Trophoblast cell (in vitro differentiated cells and primary cell): ENCODE results near the gene TRPM6.

ENCODE experiments used
- DNase-seq, 2 donors: peaks; one replicate each; pipeline ENCODE4 v3.0.0-alpha.2; 2016
- H2AFZ ChIP-seq: 2 replicates; pipeline ENCODE4 v1.6.1; 2013; ENCODE audit warnings: low read length, moderate library complexity, mild to moderate bottlenecking; ENCODE audit not compliant: insufficient read depth, poor library complexity
- H2AK5ac ChIP-seq: 2 replicates; pipeline ENCODE4 v1.6.1; 2013; ENCODE audit warnings: mild to moderate bottlenecking, low read length
- H2BK120ac ChIP-seq: 2 replicates; pipeline ENCODE4 v1.6.1; 2013; ENCODE audit warnings: low read length, mild to moderate bottlenecking, moderate library complexity; ENCODE audit not compliant: insufficient read depth, poor library complexity
- H2BK12ac ChIP-seq: 2 replicates; pipeline ENCODE4 v1.6.1; 2013; ENCODE audit warnings: mild to moderate bottlenecking, low read length, moderate library complexity
- H2BK5ac ChIP-seq: 2 replicates; pipeline ENCODE4 v1.6.1; 2013; ENCODE audit warnings: low read length, low read depth, moderate library complexity, mild to moderate bottlenecking; ENCODE audit not compliant: poor library complexity
- H3K14ac ChIP-seq: 2 replicates; pipeline ENCODE4 v1.6.1; 2013; ENCODE audit warnings: mild to moderate bottlenecking, low read length
- H3K18ac ChIP-seq: 2 replicates; pipeline ENCODE4 v1.6.1; 2013; ENCODE audit warnings: mild to moderate bottlenecking, low read length
- H3K23ac ChIP-seq: 2 replicates; pipeline ENCODE4 v1.6.1; 2013; ENCODE audit warnings: low read length
- H3K27ac ChIP-seq: 2 replicates; pipeline ENCODE4 v1.5.1; 2013; ENCODE audit warnings: low read depth, mild to moderate bottlenecking, inconsistent platforms, low read length, moderate library complexity
- H3K27me3 ChIP-seq: 2 replicates; pipeline ENCODE4 v1.6.1; 2013; ENCODE audit warnings: inconsistent platforms, mild to moderate bottlenecking, low read length, moderate library complexity; ENCODE audit not compliant: insufficient read depth
- H3K36me3 ChIP-seq, 2 experiments: 1 replicate in 1 of 2; 2 replicates in 1 of 2; pipeline ENCODE4 v1.6.1; 2013; ENCODE audit warnings: low read length in 2 of 2, mild to moderate bottlenecking in 2 of 2, moderate library complexity in 1 of 2; ENCODE audit not compliant: insufficient read depth in 2 of 2, control insufficient read depth in 1 of 2
- H3K4ac ChIP-seq: 2 replicates; pipeline ENCODE4 v1.6.1; 2013; ENCODE audit warnings: low read depth, mild to moderate bottlenecking, low read length, moderate library complexity
- H3K4me1 ChIP-seq, 2 experiments: 1 replicate in 1 of 2; 2 replicates in 1 of 2; pipeline ENCODE4 v1.6.1; 2013; ENCODE audit warnings: low read length in 2 of 2, mild to moderate bottlenecking in 2 of 2, moderate library complexity in 1 of 2; ENCODE audit not compliant: insufficient read depth in 2 of 2, control insufficient read depth in 1 of 2
- H3K4me2 ChIP-seq: 2 replicates; pipeline ENCODE4 v1.6.1; 2013; ENCODE audit warnings: inconsistent platforms, mild to moderate bottlenecking, low read length, moderate library complexity
- H3K4me3 ChIP-seq: 2 replicates; pipeline ENCODE4 v1.5.1; 2013; ENCODE audit warnings: mild to moderate bottlenecking, low read depth, low read length, inconsistent platforms
- H3K79me1 ChIP-seq: one replicate; pipeline ENCODE4 v1.6.1; 2013; ENCODE audit warnings: low read length
- H3K79me2 ChIP-seq: 2 replicates; pipeline ENCODE4 v1.6.1; 2013; ENCODE audit warnings: low read length, mild to moderate bottlenecking; ENCODE audit not compliant: control insufficient read depth, insufficient read depth, poor library complexity
- H3K9ac ChIP-seq: 2 replicates; pipeline ENCODE4 v1.6.1; 2013; ENCODE audit warnings: mild to moderate bottlenecking, low read length
- H3K9me3 ChIP-seq: 2 replicates; pipeline ENCODE4 v1.6.1; 2013; ENCODE audit warnings: low read depth, mild to moderate bottlenecking, control low read depth, inconsistent platforms, low read length; ENCODE audit not compliant: insufficient read depth
- H4K12ac ChIP-seq: 2 replicates; pipeline ENCODE4 v1.6.1; 2013; ENCODE audit warnings: low read depth, mild to moderate bottlenecking, low read length, moderate library complexity
- H4K8ac ChIP-seq: 2 replicates; pipeline ENCODE4 v1.6.1; 2013; ENCODE audit warnings: low read depth, mild to moderate bottlenecking, low read length, moderate library complexity
- H4K91ac ChIP-seq: one replicate; pipeline ENCODE4 v1.6.1; 2013; ENCODE audit warnings: low read depth, mild to moderate bottlenecking, low read length, moderate library complexity
- WGBS: extraction: QIAGEN DNeasy Blood & Tissue Kit; methylation state at CpG from one replicate; pipeline ENCODE4 v1.1.7; 2013; ENCODE audit warnings: missing lambda C conversion rate; ENCODE audit not compliant: insufficient read length, insufficient coverage; ENCODE audit errors: extremely low coverage; 5-methylcytosine and 5-hydroxymethylcytosine counted together

Gene TRPM6

DNA sequence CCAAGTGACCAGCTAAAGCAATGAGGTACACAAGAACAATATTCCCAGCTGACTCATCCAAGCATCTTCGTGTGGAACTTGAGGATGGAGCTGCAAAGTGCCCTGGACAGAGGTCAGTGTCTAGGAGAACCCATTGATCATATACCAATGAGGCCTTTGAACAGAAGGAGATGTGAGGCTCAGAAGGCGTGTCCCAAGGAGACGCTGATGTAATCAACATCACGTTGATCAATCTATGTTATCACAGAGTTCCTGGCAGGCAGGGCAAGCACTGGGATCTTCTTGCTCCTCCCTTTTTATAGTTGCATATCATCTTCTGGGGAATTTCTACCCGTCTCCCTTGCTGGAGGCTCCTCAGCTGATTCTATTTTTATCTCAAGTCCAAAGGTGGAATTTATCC, 163.4 kb downstream of the TRPM6 start:
- Histone ChIP-seq H3K4ac (no peak overlapping the region), H4K91ac (no peak overlapping the region), H3K4me1 (peaks cover 0 to 3% of the 10 kb centered on the region in 2 experiments), H3K14ac (no peak overlapping the region), H4K12ac (no peak overlapping the region), H3K4me3 (no peak overlapping the region), H3K79me1 (no peaks in the 10 kb centered on the region), H3K23ac (no peak overlapping the region), H2BK12ac (no peak overlapping the region), H2BK120ac (no peak overlapping the region), H2AFZ (no peak overlapping the region), H3K27me3 (no peaks in the 10 kb centered on the region), H3K36me3 (no peaks in the 10 kb centered on the region), H3K9me3 (no peaks in the 10 kb centered on the region), H2BK5ac (no peak overlapping the region), H3K18ac (no peak overlapping the region), H4K8ac (no peak overlapping the region), H3K27ac (no peak overlapping the region), H3K4me2 (no peak overlapping the region), H3K79me2 (no peaks in the 10 kb centered on the region), H2AK5ac (no peak overlapping the region), H3K9ac (no peak overlapping the region)
- no CpG with 5 or more reads among the region's 5 CpGs for WGBS
- no peak for DNase-seq

DNA sequence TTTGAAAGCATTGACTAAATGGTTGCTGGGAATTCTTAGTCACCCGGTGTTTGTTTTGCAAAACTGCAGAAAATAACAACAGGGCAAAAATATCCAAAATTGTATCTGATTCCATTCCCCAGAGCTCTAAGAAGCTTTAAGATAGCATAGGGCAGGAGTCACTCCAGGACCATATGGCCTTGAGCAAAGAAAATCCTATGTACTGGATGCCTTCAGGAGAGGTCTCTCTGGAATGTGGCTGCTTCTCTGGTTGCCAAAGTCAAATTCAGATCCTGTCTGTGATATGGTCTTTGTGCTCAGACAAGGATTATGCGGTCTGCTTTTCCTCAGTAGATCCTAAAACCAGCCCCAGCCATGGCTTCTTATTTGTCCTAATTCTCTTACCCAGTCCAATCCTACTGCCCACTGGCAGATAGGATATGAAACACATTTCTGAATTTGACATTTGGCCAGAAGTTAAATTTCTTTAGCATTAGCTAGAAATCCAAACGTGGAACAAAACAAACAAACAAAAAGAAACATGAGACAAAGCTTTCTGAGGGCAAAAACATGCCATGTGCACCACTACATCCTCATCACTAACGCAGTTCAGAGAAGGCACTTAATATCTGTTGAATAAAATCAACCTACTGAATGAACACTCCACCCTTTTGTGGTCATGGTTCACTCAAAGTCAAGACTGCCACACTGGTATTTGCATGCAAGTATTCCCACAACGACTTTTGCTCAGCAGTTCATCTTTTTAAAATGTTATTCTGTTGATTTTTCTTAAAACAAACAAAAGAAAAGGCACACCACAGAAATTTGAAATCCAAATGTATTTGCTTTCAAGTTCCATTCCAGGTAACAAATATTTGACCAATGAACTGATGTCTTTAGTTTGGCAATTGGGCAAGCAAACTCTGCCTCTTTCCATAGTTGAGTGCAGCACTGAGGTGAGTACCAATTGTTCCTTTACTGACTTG, 165.7 kb downstream of the TRPM6 start:
- peak; percentile 84 to 96 for DNase-seq
- Histone ChIP-seq H3K36me3 (no peaks in the 10 kb centered on the region), H3K4me3 (no peak overlapping the region), H3K27me3 (no peaks in the 10 kb centered on the region), H4K8ac (no peak overlapping the region), H3K79me2 (no peaks in the 10 kb centered on the region), H3K18ac (no peak overlapping the region), H3K79me1 (no peaks in the 10 kb centered on the region), H2BK120ac (no peak overlapping the region), H3K9ac (no peak overlapping the region), H3K4ac (no peak overlapping the region), H4K12ac (no peak overlapping the region), H3K9me3 (no peaks in the 10 kb centered on the region), H3K14ac (no peak overlapping the region), H3K4me1 (peaks cover 0 to 3% of the 10 kb centered on the region in 2 experiments), H2BK5ac (no peak overlapping the region), H2BK12ac (no peak overlapping the region), H3K23ac (no peak overlapping the region), H3K4me2 (no peak overlapping the region), H4K91ac (no peak overlapping the region), H2AFZ (no peak overlapping the region), H2AK5ac (no peak overlapping the region), H3K27ac (no peak overlapping the region)
- no CpG with 5 or more reads among the region's 5 CpGs for WGBS

DNA sequence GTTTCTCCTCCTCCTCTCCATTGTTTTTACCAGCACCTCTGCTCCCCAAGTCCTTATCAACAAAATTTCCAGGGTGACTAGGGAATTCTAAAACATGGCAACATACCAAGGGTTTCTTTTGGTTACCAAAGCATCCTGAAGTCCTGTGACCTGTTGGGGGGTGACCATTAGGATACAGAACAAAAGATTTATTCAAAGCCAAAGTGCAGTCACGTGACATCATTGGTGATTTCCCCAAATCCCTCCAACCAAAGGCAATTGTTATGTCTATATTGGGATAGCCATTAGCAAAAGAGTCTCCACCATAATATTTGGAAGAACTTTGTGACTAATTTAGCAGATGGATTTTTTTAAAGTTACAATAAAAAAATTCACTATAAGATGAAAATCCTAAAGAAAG, 168.4 kb downstream of the TRPM6 start:
- Histone ChIP-seq H3K9me3 (no peaks in the 10 kb centered on the region), H3K23ac (no peak overlapping the region), H3K4me1 (no peaks in the 10 kb centered on the region), H3K9ac (no peak overlapping the region), H3K4me3 (no peak overlapping the region), H3K4me2 (no peak overlapping the region), H4K12ac (no peak overlapping the region), H4K91ac (no peak overlapping the region), H2BK120ac (no peak overlapping the region), H2BK5ac (no peak overlapping the region), H3K18ac (no peak overlapping the region), H3K4ac (no peak overlapping the region), H2AFZ (no peak overlapping the region), H2AK5ac (no peak overlapping the region), H3K36me3 (no peaks in the 10 kb centered on the region), H3K27me3 (no peaks in the 10 kb centered on the region), H3K79me2 (no peaks in the 10 kb centered on the region), H3K79me1 (no peaks in the 10 kb centered on the region), H4K8ac (no peak overlapping the region), H3K14ac (no peak overlapping the region), H3K27ac (no peak overlapping the region), H2BK12ac (no peak overlapping the region)
- WGBS, result no CpG with 5 or more reads among the region's 1 CpG
- DNase-seq, result no peak

DNA sequence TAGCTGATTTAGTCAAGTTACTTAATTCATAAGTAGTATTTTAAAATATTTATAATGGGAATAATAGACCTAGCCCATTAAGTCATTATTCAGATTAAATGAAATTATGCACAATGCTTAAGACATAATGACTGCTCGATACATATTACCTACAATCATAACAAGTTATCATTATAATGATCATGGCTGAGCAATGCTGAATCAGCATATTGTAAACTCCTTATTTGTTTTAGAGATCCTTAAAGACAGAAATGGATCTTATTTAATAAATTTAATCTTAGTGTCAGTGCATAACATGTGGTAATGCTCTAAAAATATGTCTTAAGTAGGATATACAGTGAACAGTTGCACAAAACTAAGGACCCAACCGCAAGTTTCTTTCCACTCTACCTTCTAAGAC, 169.0 kb downstream of the TRPM6 start:
- Histone ChIP-seq H2AK5ac (no peak overlapping the region), H4K12ac (no peak overlapping the region), H3K9me3 (no peaks in the 10 kb centered on the region), H4K8ac (no peak overlapping the region), H3K27ac (no peak overlapping the region), H3K9ac (no peak overlapping the region), H3K27me3 (no peaks in the 10 kb centered on the region), H2BK5ac (no peak overlapping the region), H2BK12ac (no peak overlapping the region), H2AFZ (no peak overlapping the region), H4K91ac (no peak overlapping the region), H3K4me2 (no peak overlapping the region), H3K4me3 (no peak overlapping the region), H3K4ac (no peak overlapping the region), H3K18ac (no peak overlapping the region), H2BK120ac (no peak overlapping the region), H3K79me1 (no peaks in the 10 kb centered on the region), H3K23ac (no peak overlapping the region), H3K36me3 (no peaks in the 10 kb centered on the region), H3K14ac (no peak overlapping the region), H3K79me2 (no peaks in the 10 kb centered on the region), H3K4me1 (no peaks in the 10 kb centered on the region)
- no peak for DNase-seq
- WGBS, result no CpG with 5 or more reads among the region's 2 CpGs
